GM12892 (cell line): Measurements from ENCODE around the gene HS3ST4.

ENCODE experiments used
- POLR2A ChIP-seq: IDR thresholded peaks from 2 replicates; pipeline ENCODE4 v1.6.1; 2011; ENCODE audit warnings: low read depth, low read length, control low read depth
- TAF1 ChIP-seq: IDR thresholded peaks from 2 replicates; pipeline ENCODE4 v1.6.1; 2011; ENCODE audit warnings: low read depth, mild to moderate bottlenecking, control low read depth, low read length, borderline replicate concordance

DNA sequence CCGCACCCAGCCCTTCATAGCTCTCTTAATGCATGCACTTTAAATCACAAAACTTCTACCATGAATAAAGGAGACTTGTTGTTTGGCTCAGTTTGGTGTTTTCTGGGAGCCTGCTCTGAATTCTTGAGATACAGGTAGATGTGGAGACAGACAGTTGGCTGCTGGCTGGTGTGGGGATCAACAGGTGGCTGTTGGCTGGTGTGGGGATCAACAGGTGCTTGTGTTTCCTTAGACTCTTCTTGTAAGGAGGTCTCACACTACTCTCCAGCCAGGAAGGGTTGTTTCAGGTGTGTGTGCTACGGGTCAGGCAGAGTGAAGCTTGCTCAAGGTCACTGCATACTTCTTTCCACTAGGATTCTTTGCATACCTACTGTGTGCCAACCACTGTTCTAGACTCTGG is 265.9 kb downstream of the HS3ST4 start:
- TF ChIP-seq POLR2A (no peak), TAF1 (no peak)
